ENCODE measurements around the gene CNKSR3.

Gene CNKSR3

GRCh38 chr6:154345811-154346210, 164.7 kb downstream of the CNKSR3 start:
- DNase-seq (ENCODE audit: low read depth) = no peak

GRCh38 chr6:154343473-154344308, 166.8 kb downstream of the CNKSR3 start:
- no peak for DNase-seq (ENCODE audit: low read depth)

GRCh38 chr6:154341871-154342270, 168.6 kb downstream of the CNKSR3 start:
- no peak for DNase-seq (ENCODE audit: low read depth)

- no peak for DNase-seq (ENCODE audit: low read depth)
Observed at GRCh38 chr6:154341336-154341735, 169.1 kb downstream of the CNKSR3 start.
